ENCODE measurements around the gene CBLC.

The CBLC gene

DNA sequence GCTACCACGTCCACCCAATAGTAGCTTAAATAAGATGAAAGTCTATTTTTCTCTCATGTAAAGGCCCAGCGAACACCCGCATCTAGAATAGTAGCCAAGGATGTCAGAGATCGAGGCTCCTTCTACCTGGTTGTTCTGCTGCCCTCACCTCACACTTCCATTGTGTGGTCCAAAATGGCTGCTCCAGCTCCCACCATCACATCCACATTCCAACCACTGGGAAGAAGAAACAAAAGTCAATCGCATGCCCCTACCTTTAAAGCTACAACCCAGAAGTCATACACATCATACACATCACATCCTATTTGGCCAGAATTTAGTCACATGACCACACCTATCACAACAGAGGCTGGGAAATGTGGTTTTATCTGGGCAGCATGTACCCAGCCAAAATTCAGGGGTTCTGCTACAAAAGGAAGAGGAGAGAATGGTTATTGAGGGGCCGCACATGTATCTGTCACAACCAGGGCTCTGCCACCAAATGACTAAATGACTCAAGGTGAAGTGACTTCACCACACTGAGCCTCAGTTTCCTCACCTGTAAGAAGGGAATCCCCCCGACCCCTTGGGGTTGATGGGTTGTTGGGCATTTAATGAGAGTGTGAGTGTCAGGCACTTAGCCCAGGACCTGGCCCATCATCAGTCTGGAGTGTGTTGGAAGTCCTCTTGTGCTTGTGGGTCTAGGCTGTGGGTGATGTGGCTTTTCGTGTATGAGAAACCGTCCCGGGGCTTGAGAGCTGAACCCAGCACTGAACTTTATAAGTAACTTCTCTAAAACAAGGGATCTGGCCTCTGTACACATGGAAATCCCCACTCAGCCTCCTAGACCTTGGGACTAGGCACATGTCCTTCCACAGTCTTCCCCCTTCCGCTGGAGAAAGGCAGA is 10.2 kb upstream of the CBLC start:
- no peak for ATAC-seq
- TF ChIP-seq CSDC2 (CRISPR knock-in tag; IDR thresholded peaks at IDR 0.05): no peak
- TF ChIP-seq SNAI2 (CRISPR knock-in tag; IDR thresholded peaks at IDR 0.05): no peak
- no peak for TF ChIP-seq PPARA (CRISPR knock-in tag; IDR thresholded peaks at IDR 0.05; ENCODE audit: borderline replicate concordance)
- no peak for TF ChIP-seq ZNF8 (CRISPR knock-in tag; IDR thresholded peaks at IDR 0.05)
- TF ChIP-seq, protein P1, sequence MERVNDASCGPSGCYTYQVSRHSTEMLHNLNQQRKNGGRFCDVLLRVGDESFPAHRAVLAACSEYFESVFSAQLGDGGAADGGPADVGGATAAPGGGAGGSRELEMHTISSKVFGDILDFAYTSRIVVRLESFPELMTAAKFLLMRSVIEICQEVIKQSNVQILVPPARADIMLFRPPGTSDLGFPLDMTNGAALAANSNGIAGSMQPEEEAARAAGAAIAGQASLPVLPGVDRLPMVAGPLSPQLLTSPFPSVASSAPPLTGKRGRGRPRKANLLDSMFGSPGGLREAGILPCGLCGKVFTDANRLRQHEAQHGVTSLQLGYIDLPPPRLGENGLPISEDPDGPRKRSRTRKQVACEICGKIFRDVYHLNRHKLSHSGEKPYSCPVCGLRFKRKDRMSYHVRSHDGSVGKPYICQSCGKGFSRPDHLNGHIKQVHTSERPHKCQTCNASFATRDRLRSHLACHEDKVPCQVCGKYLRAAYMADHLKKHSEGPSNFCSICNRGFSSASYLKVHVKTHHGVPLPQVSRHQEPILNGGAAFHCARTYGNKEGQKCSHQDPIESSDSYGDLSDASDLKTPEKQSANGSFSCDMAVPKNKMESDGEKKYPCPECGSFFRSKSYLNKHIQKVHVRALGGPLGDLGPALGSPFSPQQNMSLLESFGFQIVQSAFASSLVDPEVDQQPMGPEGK (CRISPR knock-in tag; IDR thresholded peaks at IDR 0.05; ENCODE audit: borderline replicate concordance): no peak
- TF ChIP-seq ZC3H10 (CRISPR knock-in tag; IDR thresholded peaks at IDR 0.05): no peak
- no peak for TF ChIP-seq ISL1 (CRISPR knock-in tag; IDR thresholded peaks at IDR 0.05)
- TF ChIP-seq ARNTL (CRISPR knock-in tag; IDR thresholded peaks at IDR 0.05; ENCODE audit: borderline replicate concordance, low read depth): no peak
- TF ChIP-seq TOX (CRISPR knock-in tag; IDR thresholded peaks at IDR 0.05; ENCODE audit: borderline replicate concordance): no peak
- no peak for TF ChIP-seq ESRRG (CRISPR knock-in tag; IDR thresholded peaks at IDR 0.05)
- TF ChIP-seq ZFP30 (CRISPR knock-in tag; IDR thresholded peaks at IDR 0.05): no peak
- no peak for TF ChIP-seq ZNF565 (CRISPR knock-in tag; conservative IDR thresholded peaks at IDR 0.05; ENCODE audit: low read depth)
- TF ChIP-seq ZNF70 (CRISPR knock-in tag; IDR thresholded peaks at IDR 0.05): no peak
- TF ChIP-seq, protein P2, sequence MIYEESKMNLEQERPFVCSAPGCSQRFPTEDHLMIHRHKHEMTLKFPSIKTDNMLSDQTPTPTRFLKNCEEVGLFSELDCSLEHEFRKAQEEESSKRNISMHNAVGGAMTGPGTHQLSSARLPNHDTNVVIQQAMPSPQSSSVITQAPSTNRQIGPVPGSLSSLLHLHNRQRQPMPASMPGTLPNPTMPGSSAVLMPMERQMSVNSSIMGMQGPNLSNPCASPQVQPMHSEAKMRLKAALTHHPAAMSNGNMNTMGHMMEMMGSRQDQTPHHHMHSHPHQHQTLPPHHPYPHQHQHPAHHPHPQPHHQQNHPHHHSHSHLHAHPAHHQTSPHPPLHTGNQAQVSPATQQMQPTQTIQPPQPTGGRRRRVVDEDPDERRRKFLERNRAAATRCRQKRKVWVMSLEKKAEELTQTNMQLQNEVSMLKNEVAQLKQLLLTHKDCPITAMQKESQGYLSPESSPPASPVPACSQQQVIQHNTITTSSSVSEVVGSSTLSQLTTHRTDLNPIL (CRISPR knock-in tag; IDR thresholded peaks at IDR 0.05; ENCODE audit: low read depth): no peak
- TF ChIP-seq, protein P3, sequence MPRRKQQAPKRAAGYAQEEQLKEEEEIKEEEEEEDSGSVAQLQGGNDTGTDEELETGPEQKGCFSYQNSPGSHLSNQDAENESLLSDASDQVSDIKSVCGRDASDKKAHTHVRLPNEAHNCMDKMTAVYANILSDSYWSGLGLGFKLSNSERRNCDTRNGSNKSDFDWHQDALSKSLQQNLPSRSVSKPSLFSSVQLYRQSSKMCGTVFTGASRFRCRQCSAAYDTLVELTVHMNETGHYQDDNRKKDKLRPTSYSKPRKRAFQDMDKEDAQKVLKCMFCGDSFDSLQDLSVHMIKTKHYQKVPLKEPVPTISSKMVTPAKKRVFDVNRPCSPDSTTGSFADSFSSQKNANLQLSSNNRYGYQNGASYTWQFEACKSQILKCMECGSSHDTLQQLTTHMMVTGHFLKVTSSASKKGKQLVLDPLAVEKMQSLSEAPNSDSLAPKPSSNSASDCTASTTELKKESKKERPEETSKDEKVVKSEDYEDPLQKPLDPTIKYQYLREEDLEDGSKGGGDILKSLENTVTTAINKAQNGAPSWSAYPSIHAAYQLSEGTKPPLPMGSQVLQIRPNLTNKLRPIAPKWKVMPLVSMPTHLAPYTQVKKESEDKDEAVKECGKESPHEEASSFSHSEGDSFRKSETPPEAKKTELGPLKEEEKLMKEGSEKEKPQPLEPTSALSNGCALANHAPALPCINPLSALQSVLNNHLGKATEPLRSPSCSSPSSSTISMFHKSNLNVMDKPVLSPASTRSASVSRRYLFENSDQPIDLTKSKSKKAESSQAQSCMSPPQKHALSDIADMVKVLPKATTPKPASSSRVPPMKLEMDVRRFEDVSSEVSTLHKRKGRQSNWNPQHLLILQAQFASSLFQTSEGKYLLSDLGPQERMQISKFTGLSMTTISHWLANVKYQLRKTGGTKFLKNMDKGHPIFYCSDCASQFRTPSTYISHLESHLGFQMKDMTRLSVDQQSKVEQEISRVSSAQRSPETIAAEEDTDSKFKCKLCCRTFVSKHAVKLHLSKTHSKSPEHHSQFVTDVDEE (CRISPR knock-in tag; IDR thresholded peaks at IDR 0.05): no peak
- TF ChIP-seq, protein P4, sequence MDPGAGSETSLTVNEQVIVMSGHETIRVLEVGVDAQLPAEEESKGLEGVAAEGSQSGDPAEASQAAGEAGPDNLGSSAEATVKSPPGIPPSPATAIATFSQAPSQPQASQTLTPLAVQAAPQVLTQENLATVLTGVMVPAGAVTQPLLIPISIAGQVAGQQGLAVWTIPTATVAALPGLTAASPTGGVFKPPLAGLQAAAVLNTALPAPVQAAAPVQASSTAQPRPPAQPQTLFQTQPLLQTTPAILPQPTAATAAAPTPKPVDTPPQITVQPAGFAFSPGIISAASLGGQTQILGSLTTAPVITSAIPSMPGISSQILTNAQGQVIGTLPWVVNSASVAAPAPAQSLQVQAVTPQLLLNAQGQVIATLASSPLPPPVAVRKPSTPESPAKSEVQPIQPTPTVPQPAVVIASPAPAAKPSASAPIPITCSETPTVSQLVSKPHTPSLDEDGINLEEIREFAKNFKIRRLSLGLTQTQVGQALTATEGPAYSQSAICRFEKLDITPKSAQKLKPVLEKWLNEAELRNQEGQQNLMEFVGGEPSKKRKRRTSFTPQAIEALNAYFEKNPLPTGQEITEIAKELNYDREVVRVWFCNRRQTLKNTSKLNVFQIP (CRISPR knock-in tag; IDR thresholded peaks at IDR 0.05; ENCODE audit: borderline replicate concordance, low read depth): no peak
- no peak for TF ChIP-seq BACH2 (CRISPR knock-in tag; IDR thresholded peaks at IDR 0.05; ENCODE audit: borderline replicate concordance)
- no peak for TF ChIP-seq GLIS3 (CRISPR knock-in tag; IDR thresholded peaks at IDR 0.05)

DNA sequence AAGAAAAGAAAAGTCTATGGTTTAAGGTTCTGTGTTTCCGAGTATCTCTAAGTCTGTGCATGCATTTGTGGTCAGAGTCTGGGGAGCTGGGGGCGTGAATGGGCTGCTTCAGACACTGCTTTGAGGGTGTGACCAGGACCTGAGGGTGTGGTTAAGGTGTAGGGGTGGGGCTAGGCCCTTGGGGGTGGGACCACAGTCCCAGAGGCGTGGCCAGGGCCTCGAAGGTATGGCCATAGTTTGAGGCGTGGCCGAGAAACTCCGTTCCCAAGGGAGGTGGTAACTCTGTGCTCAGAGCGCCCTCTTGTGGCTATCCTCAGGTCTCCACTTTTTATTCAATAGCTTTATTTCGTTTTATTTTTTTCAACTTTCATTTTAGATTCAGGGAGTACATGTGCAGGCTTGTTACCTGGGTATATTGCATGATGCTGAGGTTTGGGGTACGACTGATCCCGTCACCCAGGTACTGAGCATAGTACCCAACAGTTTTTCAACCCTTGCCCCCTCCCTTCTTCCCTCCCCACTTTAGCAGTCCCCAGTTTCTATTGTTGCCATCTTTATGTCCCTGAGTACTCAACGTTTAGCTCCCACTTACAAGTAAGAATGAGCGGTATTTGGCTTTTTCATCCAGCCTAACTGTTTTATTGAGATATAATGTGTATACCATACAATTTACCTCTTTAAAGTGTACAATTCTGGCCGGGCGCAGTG is 7.0 kb upstream of the CBLC start:
- peak; percentile 98 for ATAC-seq
- TF ChIP-seq ESRRG (CRISPR knock-in tag; IDR thresholded peaks at IDR 0.05) (no peak), ZNF70 (CRISPR knock-in tag; IDR thresholded peaks at IDR 0.05) (no peak), TOX (CRISPR knock-in tag; IDR thresholded peaks at IDR 0.05; ENCODE audit: borderline replicate concordance) (no peak), GLIS3 (CRISPR knock-in tag; IDR thresholded peaks at IDR 0.05) (no peak), ARNTL (CRISPR knock-in tag; IDR thresholded peaks at IDR 0.05; ENCODE audit: borderline replicate concordance, low read depth) (no peak), ZNF8 (CRISPR knock-in tag; IDR thresholded peaks at IDR 0.05) (no peak), RARB (CRISPR knock-in tag; IDR thresholded peaks at IDR 0.05) (no peak), CSDC2 (CRISPR knock-in tag; IDR thresholded peaks at IDR 0.05) (no peak), ISL1 (CRISPR knock-in tag; IDR thresholded peaks at IDR 0.05) (no peak), ZC3H10 (CRISPR knock-in tag; IDR thresholded peaks at IDR 0.05) (no peak), BACH2 (CRISPR knock-in tag; IDR thresholded peaks at IDR 0.05; ENCODE audit: borderline replicate concordance) (no peak)
- TF ChIP-seq, protein P5, sequence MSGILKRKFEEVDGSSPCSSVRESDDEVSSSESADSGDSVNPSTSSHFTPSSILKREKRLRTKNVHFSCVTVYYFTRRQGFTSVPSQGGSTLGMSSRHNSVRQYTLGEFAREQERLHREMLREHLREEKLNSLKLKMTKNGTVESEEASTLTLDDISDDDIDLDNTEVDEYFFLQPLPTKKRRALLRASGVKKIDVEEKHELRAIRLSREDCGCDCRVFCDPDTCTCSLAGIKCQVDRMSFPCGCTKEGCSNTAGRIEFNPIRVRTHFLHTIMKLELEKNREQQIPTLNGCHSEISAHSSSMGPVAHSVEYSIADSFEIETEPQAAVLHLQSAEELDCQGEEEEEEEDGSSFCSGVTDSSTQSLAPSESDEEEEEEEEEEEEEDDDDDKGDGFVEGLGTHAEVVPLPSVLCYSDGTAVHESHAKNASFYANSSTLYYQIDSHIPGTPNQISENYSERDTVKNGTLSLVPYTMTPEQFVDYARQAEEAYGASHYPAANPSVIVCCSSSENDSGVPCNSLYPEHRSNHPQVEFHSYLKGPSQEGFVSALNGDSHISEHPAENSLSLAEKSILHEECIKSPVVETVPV (CRISPR knock-in tag; IDR thresholded peaks at IDR 0.05): no peak
- TF ChIP-seq, protein P2 (CRISPR knock-in tag; IDR thresholded peaks at IDR 0.05; ENCODE audit: low read depth): no peak
- TF ChIP-seq, protein P3 (CRISPR knock-in tag; IDR thresholded peaks at IDR 0.05): no peak
- TF ChIP-seq, protein P1 (CRISPR knock-in tag; IDR thresholded peaks at IDR 0.05; ENCODE audit: borderline replicate concordance): no peak
